Left renal cortex interstitium (tissue), 4 donors: ENCODE data around the gene EXOC3. TPM values are rescaled to one million over a fixed set of nuclear protein-coding genes. Genes with fewer than 3 reads are reported as not detected.
"Not testable (repeated sequence)": the region's sequence is repeated elsewhere in the genome, so short reads cannot be mapped to it uniquely, and the experiment has no call there.

ENCODE experiments used
- DNase-seq, 4 donors: peaks; one replicate each; pipeline ENCODE4 v3.0.0-alpha.2; 2013; ENCODE audit warnings: low read depth in 4 of 4, low spot score in 2 of 4, missing footprints in 1 of 4
- polyA plus RNA-seq, 4 donors: library from polyadenylated mRNA; unstranded; fragments of 120-200 nt; gene quantifications; one replicate each; pipeline ENCODE4 v1.2.1, GENCODE V29; 2013; ENCODE audit not compliant: insufficient read length in 4 of 4

Gene EXOC3
- polyA plus RNA-seq, 4 donors: 52.1 to 77.3 (median 61.9) TPM

DNA sequence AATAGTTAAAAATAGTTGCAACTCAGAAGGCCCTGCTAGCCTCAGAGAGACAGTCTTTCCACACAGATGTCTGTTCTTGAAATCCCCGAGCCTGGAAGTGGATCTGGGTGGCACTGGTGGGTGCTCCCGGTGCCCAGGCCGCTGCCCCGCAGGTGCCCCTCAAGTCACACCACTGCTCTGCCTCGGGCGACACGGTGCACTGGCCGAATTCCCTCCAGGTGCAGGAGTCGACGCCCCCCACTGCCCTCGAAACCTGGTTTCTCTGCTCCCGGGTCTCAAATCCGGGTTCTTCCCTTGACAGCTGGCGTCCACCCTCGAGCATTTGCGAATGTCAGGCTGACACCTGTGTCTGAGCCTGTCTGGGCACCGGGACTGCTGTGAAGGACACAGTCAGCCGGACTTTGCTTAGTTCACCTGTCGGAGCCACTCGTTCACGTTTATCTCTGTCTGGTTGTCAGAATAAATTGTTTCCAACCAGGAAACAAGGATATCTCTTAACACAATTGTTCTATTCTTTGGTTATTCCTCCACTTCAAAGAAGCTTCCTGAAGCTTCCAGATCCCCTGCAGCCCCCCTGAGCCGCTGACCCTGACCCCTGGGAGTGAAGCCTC lies 54.2 kb downstream of the EXOC3 start:
- no peak for DNase-seq

DNA sequence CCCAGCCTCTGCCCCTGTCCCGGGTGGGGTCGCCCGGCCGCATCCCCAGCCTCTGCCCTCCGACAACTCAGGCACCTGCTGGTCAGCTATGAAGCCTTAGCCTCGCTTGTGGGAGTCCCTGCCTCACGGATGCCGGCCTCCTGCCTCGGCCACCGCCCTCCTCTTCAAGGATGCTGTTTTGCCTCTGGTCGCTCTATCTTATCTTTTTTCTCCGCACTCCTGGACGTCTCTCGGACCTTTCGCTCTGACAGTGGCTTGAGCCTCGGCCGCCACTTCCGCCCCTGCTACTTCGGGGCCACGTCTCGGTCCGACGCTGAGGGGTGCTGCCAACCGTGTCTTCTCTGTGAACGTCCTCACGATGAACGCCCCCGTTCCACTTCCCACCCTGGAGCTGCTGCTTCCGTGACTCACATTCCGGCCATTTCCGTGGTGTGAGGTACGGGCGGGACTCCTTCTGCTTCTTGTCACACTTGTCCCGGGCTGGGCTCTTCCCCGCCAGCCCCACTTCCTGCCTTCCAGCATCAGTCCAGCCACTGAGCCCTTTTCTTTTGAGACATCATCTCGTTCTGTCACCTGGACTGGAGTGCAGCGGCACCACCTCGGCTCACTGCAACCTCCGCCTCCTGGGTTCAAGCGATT lies 55.0 kb downstream of the EXOC3 start:
- DNase-seq: no peak

DNA sequence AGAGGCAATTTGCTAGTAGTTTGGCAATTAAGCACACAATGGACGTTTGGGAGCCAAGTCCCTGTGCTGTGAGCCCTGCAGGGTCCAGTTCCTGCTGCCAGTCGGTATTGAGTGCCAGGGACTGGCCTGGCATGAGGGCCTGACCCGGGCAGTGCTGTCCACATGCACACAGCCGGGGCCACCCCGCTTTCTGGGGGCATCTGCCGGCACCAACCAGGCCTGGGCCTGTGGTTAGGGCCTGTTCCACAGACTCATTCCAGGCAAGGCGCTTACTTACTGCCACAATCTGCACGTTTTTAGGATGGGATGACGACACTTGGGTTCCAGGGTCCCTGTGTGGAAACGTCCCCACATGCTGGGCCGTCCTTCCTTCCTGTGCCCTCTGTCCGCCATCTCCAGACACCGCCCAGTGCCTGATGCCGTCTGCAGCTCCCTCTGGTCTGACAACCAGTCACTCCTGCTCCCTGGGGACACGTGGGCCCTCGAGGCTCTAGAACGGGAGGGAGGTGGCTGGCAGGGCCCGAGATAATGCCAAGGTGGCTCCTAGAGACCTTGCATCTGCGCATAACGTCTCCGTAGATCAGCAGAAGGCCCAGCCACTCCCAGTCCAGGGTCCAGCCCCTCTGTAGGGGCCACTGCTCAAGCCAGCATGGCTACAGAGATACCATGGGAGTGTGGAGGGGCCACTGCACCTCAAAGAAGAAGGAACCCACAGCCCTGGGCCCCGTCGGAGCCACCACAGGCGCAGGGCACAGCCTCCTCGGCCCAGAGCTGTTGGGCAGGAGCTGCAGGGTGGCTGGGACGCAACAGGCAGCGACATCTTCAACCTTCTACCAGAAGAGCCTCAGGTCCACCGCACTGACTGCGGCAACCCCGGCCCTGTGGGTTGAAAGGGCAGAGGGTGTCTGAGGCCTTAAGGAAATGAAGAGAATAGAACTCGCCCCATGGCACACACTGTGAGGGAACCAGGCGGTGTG lies 56.5 kb downstream of the EXOC3 start:
- DNase-seq: no peak

DNA sequence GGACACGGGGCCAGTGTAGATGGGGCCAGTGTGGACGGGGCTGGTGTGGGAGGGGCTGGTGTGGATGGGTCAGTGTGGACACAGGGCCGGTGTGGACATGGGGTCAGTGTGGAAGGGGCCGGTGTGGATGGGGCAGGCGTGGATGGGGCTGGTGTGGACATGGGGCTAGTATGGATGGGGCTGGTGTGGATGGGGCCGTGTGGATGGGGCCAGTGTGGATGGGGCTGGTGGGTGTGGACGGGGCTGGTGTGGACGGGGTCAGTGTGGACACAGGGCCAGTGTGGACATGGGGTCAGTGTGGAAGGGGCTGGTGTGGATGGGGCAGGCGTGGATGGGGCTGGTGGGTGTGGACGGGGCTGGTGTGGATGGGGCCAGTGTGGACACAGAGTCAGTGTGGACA lies 57.5 kb downstream of the EXOC3 start:
- no peak for DNase-seq

DNA sequence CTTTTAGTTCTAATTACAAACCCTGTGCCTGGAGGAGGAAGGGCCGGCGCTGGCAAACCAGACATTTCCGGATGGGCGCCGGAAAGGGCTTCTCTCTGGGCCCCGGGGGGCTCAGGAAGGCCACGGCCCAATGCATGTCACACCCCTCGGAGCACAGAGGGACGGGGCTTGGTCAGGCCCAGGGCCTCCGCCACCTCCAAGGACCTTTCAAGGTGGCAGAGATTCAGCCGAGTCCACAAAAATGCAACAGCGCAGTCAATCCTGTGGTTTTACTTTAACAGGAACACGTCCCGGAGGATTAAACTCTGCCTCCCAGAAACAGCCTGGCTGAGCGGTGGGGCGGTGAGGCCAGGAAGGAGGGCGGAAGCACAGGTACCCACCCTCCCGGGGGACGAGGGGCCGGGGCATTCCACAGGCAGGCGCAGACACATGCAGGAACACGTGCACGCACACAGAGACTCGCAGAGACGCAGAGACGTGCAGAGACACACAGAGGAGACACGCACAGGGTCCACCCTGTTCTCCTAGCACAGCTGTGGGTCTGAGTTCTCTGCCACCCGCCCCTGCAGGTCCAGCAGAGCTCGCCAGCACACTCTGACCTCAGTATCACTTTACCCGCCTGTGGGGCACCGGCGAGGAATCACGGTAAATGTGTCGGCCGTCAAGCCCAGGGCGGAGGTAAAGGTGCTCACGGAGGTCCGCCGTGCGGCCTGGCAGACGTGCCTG lies 58.3 kb downstream of the EXOC3 start:
- DNase-seq: no peak

DNA sequence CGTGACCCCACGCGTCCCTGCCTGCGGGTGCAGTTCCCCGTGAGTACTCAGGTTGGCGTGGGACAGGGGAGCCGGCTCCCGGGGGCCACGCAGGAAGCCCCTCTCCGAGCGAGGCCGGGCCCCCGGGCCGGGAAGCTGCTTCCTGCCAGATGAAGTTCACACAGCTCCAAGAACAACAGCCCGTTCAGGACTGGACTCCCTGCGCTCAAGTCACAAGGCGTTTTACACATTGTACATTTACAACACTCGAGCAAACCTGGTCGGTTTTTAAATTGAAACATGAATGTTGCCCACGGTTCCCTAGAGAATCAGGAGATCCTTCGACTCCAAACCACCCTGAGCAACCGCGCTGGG lies 58.8 kb downstream of the EXOC3 start:
- DNase-seq: no peak

DNA sequence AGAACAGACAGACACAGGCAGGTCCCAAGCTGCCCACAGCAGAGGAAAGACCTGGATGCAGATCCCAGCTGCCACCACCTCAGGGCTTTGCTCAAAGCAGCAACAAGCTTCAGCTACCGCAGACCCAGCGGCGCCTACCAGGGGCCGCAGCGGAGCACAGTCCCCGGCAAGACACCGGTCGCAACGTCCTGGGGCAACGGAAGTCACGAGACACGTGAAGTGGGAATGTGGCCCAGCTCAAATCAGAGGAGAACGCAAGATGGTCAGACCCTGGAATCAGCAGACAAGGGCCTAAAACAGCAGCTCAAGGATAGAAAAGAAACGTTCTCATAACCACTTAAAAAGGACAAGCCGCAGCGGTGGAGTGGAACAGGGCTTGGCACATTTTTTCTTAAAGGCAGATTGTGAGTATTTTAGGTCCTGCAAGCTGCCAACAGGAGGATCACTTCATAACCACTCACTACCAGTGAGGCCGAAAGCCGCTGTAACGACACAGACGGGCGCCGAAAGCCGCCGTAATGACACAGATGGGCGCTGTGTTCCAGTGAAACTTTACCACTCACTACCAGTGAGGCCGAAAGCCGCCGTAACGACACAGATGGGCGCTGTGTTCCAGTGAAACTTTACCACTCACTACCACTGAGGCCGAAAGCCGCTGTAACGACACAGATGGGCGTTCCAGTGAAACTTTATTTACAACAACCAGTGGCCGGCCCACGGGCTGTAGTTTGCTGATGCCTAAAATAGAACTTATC lies 59.5 kb downstream of the EXOC3 start:
- no peak for DNase-seq

DNA sequence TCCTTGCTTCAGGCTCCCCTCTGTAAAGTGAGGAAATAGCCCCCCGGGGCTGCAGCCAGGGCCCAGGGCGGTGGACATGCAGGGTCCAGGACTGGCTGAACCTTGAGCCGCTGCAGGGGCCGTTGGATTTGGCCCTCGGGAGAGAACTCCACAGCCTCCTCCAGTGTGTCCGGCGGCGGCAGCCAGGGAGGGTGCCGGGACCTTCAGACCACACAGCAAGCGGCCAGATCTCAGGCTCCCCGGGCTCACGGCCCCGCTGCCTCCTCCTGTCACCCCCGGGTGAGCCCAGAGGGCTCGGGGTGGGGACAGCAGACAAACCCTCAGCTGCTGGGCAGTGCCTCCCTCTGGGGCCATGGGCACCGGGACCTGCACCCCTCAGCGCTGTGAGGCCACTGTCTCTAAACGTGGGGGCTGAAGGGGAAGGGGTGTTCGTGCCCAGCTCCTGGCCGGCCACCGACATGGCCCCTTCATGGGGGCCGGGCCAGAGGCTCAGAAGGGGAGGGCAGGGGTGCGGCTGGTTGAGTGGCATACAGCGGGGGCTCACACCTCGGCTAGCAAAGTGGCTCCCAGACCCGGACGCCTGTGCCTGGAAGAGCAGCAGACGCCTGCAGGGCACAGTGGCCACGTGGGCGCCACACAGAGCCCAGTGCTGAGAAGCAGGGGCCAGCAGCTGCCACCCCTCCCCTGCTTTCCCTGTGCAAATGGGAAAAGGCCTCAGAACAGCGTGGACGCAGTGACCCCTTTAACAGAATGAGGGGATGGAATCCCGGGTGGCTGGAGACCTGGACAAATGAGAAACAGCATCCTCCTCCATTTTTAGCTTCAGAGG lies 61.6 kb downstream of the EXOC3 start:
- DNase-seq: no peak

DNA sequence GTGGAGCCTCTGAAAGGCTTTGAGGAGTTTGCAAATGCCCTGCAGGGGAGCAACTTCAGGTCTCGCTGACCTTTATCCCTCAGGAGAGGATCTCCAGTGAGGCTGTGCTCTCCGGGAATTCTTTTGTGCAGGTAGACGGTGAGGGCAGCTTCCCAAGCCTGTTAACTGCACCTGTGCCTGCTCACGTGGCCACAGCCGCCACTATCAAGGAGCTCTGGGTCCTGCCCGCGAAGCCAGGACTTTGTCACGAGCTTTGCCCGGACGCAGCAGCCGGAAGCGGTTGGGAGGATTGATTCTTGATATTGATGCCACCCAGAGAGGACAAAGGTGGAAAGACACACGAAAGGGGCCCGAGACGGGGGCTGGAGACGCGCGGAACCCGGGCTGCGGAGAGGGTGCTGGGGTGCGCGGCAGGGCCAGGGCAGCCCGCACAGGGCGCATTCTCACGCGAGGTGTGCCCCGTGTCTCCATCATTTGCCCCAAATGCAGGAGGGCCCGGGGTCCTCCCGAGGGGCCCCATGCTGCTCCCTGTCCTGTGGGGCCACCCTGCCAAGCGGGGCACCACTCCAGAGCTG lies 63.1 kb downstream of the EXOC3 start:
- no peak for DNase-seq

DNA sequence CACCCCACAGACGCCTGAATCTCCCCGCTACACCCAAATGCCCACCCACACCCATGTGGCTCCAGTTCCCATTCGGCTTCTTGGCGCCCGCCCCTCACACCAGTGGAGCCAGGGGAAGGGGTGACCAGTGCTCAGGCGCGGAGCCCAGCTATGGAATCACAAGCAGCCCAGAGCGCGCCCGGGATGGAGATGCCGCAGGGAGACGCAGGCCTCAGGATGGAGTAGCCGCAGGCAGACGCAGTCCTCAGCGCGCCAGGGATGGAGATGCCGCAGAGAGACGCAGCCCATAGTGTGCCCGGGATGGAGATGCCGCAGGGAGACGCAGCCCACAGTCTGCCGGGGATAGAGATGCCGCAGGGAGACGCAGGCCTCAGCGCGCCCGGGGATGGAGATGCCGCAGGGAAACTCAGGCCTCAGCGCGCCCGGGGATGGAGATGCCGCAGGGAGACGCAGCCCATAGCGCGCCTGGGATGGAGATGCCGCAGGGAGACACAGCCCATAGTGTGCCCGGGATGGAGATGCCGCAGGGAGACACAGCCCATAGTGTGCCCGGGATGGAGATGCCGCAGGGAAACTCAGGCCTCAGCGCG lies 65.1 kb downstream of the EXOC3 start:
- not testable (repeated sequence) for DNase-seq

DNA sequence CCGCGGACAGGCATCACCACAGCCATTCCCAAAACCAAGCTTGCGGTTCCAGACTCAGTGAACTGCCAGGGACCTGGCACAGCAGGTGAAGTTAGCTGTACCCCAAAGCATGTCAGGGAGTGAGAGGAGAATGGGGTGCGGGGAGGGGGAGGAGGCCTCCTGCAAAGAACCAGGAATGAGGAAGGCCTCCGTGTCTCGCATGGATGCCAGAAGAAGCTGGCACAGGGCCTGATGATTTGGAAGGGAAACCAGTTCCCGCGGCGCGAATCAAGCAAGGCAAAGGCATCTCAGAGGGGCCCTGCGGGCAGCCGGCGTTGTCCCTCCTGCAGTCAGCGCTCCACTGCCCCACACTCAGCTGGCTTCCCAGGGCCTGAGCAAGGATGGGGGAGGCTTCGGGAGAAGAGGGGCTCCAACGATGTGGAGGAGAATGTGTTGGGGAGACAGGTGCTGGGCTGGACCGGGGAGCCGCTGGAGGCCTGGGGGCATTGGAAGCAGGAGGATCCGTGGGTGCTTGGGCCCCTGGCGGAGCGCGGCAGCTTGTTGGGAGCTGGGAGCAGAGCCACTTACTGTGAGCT lies 66.7 kb downstream of the EXOC3 start:
- no peak for DNase-seq

DNA sequence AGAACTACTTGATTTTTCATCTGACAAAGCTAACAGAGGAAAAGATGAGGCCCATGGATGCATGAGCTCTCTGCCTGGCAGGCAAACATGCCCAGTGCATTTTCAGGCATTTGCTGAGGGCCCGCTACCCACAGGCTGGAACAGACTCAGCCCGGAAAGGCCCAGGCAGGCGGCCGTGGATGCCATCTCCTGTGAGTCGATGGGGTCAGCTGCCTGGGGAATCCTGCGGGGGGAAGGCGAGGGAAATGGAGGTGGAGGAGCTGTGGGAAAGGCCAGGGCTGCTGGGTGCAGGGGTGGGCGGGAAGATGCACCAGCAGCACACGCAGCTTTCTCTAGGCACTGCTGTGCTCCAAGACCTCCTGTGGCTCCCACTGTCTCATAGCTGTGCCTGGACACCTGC lies 67.5 kb downstream of the EXOC3 start:
- DNase-seq: no peak

DNA sequence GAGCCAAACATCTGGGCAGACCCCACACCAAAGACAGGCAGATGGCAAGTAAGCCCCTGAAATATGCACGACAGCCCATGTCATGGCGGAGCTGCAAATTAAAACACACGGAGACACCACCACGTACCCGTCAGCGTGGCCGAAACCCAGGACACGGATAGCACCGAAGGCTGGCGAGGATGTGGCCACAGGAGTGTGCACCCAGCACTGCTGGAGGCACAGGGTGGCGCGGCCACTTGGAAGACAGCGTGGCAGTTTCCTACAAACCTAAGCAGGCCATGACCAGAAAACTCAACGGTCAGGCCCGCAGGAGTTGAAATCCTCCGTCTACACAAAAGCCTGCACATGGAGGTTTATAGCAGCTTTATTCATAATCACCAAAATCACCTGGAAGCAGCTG lies 68.5 kb downstream of the EXOC3 start:
- no peak for DNase-seq

DNA sequence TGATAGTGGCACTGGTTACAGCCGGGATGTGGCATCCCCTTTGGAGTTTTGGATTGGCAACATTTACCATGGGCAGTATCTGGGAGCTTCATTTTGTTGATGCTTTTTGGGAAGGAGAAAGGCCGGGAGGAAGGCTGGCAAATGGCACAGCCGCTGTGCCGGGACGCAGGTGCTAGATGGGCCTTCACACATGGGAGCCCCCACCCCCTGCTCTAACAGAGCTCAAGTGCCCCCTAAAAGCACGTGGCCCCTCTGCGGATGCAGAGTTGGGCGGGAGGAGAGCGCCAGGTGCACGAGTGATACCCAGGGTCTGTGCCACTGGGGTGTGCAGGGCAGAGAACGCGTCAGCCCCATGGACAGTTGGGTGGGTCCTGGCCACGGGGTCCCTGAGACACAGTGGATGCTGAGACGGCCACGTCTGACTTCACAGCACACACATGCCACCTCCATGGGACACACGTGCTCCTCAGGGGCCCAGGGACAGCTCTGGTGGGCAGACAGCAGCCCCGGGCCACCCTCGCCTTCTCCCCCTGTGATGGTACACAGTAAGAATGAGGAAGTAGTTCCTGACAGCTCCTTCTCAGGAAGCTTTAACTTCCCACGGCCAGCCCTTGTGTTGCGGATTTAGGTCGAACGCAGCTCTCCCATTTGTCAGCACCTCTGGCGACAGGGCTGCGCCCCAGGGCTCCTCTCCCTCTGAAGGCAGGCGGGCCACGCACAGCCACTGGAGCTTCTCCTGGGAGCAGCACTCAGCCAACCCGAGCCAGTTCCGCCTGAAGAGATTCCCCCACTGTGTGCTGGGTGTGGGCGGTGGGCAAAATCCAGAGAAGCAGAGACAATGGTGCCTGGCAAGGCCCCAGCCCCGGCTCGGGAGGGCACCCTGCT lies 70.5 kb downstream of the EXOC3 start:
- no peak for DNase-seq

DNA sequence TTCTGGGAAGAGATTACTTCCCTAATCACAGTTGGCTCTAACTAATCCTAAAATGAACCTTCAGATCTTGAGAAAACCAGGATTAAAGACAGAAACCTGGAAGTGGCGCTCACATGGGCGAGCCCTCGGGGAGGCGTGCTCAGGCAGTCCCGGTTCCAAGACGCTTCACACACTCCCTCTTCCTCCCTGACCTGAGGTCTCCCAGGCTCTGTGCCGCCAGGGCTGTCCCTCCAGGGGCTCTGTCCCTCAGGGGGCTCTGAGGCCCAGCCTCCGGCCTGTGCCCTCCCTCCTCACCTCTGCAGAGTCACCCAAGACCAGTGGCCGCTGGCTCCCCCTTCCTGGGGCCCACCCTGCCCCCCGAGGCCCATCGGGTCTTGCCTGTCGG lies 71.1 kb downstream of the EXOC3 start:
- DNase-seq: no peak

DNA sequence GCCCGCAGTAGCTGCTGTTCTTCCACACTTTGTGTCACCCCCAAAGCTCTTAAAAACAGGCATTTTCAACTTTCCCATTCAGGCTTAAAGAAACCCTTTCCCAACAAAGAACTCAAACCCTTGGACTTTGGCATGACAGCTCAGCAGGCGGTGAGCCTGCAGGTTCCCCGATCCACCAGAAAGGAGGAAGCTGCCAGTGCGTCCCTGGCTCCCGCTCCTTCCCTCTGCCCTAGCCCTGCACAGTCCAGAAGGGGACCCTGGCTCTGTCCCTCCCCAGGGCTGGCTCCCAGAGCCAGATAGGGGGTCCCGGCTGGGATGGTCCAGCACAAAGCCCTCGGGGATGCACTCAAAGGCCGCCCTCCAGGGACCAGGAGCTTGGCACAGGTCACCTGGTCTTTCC lies 71.7 kb downstream of the EXOC3 start:
- no peak for DNase-seq

DNA sequence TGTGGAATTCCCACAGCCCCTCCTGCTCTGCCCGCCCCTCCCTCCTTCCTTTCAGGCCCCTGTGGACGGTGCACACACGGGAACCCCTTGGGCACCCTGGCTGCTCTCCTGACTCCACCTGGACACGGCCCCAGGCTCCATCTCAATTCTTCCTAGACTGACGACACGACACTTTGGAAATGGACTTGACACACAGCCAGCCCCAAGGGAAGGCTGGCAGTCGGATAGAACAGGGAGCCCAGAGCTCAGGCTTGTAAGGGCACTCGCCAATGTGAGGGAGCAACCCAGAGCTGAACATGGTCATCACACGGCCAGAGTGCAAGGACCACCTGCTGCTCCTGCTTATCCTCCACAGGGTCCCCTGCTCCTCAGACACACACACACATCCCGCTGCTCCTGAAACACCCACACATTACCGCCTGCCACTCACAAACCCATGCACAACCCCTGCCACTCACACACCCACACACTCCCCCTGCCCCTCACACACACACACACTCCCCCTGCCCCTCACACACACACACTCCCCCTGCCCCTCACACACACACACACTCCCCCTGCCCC lies 72.4 kb downstream of the EXOC3 start:
- no peak for DNase-seq
